ENCODE results near the gene ARIH1. TPM values are rescaled to one million over a fixed set of nuclear protein-coding genes. Genes with fewer than 3 reads are reported as not detected.

The ARIH1 gene
- total and polyA plus RNA-seq, 10 of the 15 experiments (the other 5 are each of a cell fraction or from before 2014, with no cell fraction given): 14.7 to 99.5 (median 26.5) TPM

GRCh38 chr15:72473614-72474465, at the start of gene ARIH1 (continued):
- no peak for TF ChIP-seq MYC (IDR thresholded peaks at IDR 0.05; ENCODE audit: insufficient read depth, insufficient read length, insufficient replicate concordance, low read length, severe bottlenecking)
- peak; percentile 47; the same call in 1 of the 2 replicates for TF ChIP-seq YY1 (IDR thresholded peaks at IDR 0.05; ENCODE audit: low read depth, low read length)
- TF ChIP-seq RB1 (IDR thresholded peaks at IDR 0.05; ENCODE audit: borderline replicate concordance): peak; percentile 95
- no peak for TF ChIP-seq YBX1 (IDR thresholded peaks at IDR 0.05)
- no peak for TF ChIP-seq RFX5 (IDR thresholded peaks at IDR 0.05; ENCODE audit: low read depth, low read length)
- TF ChIP-seq, protein P1, sequence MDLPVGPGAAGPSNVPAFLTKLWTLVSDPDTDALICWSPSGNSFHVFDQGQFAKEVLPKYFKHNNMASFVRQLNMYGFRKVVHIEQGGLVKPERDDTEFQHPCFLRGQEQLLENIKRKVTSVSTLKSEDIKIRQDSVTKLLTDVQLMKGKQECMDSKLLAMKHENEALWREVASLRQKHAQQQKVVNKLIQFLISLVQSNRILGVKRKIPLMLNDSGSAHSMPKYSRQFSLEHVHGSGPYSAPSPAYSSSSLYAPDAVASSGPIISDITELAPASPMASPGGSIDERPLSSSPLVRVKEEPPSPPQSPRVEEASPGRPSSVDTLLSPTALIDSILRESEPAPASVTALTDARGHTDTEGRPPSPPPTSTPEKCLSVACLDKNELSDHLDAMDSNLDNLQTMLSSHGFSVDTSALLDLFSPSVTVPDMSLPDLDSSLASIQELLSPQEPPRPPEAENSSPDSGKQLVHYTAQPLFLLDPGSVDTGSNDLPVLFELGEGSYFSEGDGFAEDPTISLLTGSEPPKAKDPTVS (IDR thresholded peaks at IDR 0.05; ENCODE audit: low read depth, low read length): no peak
- peak; percentile 93 for TF ChIP-seq CBFB (IDR thresholded peaks at IDR 0.05; ENCODE audit: low read depth)
- peak; percentile 51 for TF ChIP-seq BACH1 (IDR thresholded peaks at IDR 0.05; ENCODE audit: borderline replicate concordance)
- no peak for TF ChIP-seq CEBPZ (IDR thresholded peaks at IDR 0.05; ENCODE audit: low read depth, low read length)
- TF ChIP-seq ZNF217 (IDR thresholded peaks at IDR 0.05): no peak; the same call in 1 of the 2 replicates
- TF ChIP-seq CHD4 (IDR thresholded peaks at IDR 0.05): no peak
- no peak; the same call in 1 of the 2 replicates for TF ChIP-seq ZNF207 (IDR thresholded peaks at IDR 0.05; ENCODE audit: borderline replicate concordance)
- TF ChIP-seq REST (IDR thresholded peaks at IDR 0.05; ENCODE audit: low read depth, low read length): no peak
- TF ChIP-seq RAD51 (IDR thresholded peaks at IDR 0.05): no peak
- TF ChIP-seq FOXM1 (IDR thresholded peaks at IDR 0.05; ENCODE audit: low read depth, low read length): 0 out of 2 replicates have a peak, but pooled peaks have one; percentile 20
- peak in 1 of 2 experiments; percentile 69; a peak in 1 of 4 replicates for TF ChIP-seq ETV6 (conservative IDR thresholded peaks at IDR 0.05 in 1 of 2, IDR thresholded peaks at IDR 0.05 in 1 of 2; ENCODE audit: borderline replicate concordance in 1 of 2, low read depth in 1 of 2)
- peak; percentile 56; the same call in 1 of the 2 replicates for TF ChIP-seq NFIC (IDR thresholded peaks at IDR 0.05; ENCODE audit: low read depth, low read length)
- peak; percentile 73 for TF ChIP-seq FOXK2 (IDR thresholded peaks at IDR 0.05)
- no peak for TF ChIP-seq BCL11A (IDR thresholded peaks at IDR 0.05; ENCODE audit: low read depth, low read length)
- TF ChIP-seq ESRRA (IDR thresholded peaks at IDR 0.05; ENCODE audit: low read length): 0 out of 2 replicates have a peak, but pooled peaks have one; percentile 17
- TF ChIP-seq IRF4 (IDR thresholded peaks at IDR 0.05; ENCODE audit: low read depth, low read length): no peak
- no peak for TF ChIP-seq FOS (IDR thresholded peaks at IDR 0.05; ENCODE audit: borderline replicate concordance, extremely low read depth, insufficient read length)
- TF ChIP-seq SIX5 (IDR thresholded peaks at IDR 0.05; ENCODE audit: low read depth, low read length, severe bottlenecking): no peak

Measured in GM12878 (cell line).